HG03108 (cell line): Measurements from ENCODE around the gene LRRC75A.

Experiments
- ATAC-seq: cut with Tn5 transposase; IDR thresholded peaks from one replicate; pipeline ENCODE4 v1.9.1; 2021; ENCODE audit warnings: moderate library complexity; ENCODE audit not compliant: unreplicated experiment

LRRC75A gene

GRCh38 chr17:16435925-16436886, 55.8 kb downstream of the LRRC75A start:
- ATAC-seq: no peak

- ATAC-seq: no peak
Observed at GRCh38 chr17:16434662-16435061, 57.3 kb downstream of the LRRC75A start.

- no peak for ATAC-seq
Observed at GRCh38 chr17:16433514-16433913, 58.5 kb downstream of the LRRC75A start.

GRCh38 chr17:16432017-16432416, 60.0 kb downstream of the LRRC75A start:
- no peak for ATAC-seq

DNA sequence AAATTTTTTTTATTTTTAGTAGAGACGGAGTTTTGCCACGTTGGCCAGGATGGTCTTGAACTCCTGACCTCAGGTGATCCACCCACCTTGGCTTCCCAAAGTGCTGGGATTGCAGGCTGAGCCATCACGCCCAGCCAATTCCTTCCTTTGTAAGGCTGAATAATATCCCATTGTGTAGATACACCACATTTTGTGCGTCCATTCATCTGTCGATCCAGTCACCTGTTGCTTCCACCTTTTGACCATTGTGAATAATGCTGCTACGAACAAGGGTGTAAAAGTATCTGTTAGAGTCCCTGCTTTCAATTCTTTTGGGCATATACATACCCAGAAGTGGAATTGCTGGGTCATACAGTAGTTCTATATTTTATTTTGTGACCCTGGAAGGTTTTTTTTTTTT, 61.3 kb downstream of the LRRC75A start:
- no peak for ATAC-seq

- ATAC-seq: no peak
Observed at GRCh38 chr17:16429083-16429482, 62.9 kb downstream of the LRRC75A start.

DNA sequence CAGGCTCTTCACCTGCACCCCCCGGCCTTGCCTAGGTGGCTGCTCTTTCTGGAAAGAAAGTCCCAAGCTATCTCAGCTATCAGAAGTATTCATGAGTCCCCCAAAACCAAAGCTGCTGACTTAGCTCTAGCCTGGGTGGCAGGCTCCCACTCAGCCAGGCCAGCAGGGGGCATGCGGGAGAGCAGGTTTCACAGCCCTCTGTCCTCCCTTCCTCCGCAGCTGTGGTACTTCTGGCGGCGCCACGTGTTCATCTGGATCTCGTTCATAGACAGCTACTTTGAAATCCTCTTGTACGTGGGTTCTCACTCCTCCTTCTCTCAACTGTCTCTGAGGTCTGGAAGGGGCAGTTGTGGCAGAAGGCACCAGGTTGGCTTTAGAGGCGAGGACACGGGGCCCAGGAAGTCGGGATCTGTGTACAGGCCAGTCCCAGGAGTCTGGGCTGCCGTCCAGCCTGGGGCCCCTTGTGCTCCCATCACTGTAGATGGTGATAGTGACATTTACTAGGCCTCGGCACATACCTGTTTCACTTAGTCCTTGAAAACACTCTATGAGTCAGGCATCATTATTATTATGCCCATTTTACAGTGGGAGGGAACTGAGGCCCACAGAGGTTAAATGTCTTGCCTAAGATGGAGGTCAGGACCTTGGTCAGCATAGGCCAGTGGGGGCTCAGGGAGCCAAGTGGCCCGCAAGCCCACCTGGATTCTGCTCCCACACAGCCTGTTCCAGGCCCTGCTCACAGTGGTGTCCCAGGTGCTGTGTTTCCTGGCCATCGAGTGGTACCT, 63.7 kb downstream of the LRRC75A start:
- ATAC-seq: no peak

GRCh38 chr17:16427020-16427419, 65.0 kb downstream of the LRRC75A start:
- ATAC-seq: no peak

GRCh38 chr17:16425698-16426659, 66.0 kb downstream of the LRRC75A start:
- ATAC-seq: no peak

DNA sequence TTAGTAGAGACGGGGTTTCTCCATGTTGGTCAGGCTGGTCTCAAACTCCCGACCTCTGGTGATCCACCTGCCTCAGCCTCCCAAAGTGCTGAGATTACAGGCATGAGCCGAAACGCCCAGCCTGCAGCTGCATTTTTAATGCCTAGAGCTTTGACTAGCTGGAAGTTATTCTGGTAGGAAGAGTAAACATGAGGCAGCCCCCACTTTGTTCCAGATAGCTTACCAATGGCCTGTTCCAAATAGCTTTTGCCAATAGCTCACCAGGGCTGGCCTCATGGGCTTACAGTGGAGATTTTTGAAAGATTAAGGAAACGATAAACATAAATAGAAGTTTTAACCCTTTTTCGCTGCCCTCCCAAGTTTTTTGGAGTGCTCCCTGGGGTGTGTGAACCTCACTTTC, 66.8 kb downstream of the LRRC75A start:
- ATAC-seq: no peak

DNA sequence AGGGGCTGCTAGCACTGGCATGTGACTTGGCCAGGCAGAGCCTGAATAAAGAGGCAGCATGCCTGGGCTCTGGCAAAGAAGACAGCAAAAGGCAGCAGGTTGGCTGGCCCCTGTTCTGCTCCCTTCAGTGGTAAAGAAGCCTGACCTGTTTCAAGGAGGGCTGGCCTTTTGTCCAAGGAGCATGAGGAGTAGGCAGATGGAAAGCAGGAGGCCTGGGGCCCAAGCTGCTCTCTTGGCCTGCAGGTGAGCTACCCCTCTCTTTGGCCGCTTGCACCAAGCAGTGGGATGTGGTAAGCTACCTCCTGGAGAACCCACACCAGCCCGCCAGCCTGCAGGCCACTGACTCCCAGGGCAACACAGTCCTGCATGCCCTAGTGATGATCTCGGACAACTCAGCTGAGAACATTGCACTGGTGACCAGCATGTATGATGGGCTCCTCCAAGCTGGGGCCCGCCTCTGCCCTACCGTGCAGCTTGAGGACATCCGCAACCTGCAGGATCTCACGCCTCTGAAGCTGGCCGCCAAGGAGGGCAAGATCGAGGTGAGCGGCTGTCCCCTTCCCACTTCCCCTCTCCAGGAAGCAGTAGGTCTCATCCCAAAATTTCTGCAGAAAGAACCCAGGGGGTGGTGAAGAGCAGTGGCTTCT, 68.6 kb downstream of the LRRC75A start:
- no peak for ATAC-seq

DNA sequence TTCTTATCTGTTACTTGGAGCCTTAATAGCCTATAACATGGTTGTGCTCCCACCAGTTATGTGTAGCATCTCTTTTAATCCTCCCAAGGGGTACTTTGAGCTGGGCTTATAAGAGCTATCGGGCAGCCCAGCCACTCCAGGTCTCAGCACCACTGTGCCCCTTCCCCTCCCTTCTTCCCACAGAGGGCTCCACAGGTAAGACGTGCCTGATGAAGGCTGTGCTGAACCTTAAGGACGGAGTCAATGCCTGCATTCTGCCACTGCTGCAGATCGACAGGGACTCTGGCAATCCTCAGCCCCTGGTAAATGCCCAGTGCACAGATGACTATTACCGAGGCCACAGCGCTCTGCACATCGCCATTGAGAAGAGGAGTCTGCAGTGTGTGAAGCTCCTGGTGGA, 69.6 kb downstream of the LRRC75A start:
- ATAC-seq: no peak

DNA sequence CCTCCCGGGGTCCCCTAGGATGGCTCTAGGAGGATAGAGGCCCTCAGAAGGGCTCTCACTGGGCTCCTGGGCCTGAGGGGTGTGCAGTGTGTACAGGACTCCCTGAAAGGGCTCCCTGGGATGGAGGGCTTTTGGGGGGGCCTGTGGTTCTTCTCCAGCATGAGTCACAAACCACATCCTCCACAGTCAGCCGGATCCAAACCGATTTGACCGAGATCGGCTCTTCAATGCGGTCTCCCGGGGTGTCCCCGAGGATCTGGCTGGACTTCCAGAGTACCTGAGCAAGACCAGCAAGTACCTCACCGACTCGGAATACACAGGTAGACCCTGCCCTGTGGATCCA, 72.1 kb downstream of the LRRC75A start:
- no peak for ATAC-seq

DNA sequence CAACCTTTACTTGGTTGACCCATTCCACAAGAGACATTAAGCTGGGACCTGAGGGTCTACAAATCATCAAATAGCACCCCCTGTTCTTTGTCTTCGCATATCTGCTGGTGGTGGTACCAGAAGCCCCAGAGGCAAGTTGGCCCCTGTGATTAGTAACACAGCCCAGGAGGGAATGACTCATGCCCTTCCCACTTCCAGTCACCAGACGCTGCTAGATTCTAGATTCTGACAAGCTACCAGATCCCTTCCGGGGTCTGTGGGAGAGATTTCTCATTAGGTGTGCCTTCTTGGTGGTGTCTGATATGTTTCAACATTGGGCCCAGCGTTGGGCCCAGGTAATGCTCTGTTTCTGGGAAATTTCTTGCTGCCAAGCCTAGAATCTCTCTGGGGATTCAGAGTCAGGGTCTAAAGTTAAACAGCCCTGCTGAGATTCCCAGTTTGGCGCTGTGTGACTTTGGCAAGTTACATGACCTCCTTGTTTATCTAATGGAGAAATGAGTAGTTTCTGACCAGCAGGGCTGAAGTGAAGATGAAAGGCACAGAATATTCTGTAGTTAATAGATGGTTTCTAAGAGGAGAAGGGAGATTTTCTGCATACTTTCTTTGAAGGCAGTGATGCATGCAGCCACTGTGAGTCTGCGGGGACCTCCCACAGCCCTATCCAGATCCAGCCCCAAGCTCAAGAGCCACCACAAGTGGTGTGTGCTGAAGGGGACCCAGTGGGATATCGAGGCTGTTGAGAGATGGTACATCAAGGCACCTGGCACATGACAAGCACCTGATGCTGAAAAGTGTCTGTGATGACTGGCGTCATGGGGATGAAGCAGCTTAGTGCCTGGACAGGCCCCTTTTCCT, 72.7 kb downstream of the LRRC75A start:
- ATAC-seq: peak; percentile 35

- ATAC-seq: no peak
Observed at GRCh38 chr17:16418685-16419068, 73.3 kb downstream of the LRRC75A start.

GRCh38 chr17:16417896-16418684, 73.9 kb downstream of the LRRC75A start:
- no peak for ATAC-seq

- ATAC-seq: no peak
Observed at GRCh38 chr17:16417399-16417798, 74.6 kb downstream of the LRRC75A start.

DNA sequence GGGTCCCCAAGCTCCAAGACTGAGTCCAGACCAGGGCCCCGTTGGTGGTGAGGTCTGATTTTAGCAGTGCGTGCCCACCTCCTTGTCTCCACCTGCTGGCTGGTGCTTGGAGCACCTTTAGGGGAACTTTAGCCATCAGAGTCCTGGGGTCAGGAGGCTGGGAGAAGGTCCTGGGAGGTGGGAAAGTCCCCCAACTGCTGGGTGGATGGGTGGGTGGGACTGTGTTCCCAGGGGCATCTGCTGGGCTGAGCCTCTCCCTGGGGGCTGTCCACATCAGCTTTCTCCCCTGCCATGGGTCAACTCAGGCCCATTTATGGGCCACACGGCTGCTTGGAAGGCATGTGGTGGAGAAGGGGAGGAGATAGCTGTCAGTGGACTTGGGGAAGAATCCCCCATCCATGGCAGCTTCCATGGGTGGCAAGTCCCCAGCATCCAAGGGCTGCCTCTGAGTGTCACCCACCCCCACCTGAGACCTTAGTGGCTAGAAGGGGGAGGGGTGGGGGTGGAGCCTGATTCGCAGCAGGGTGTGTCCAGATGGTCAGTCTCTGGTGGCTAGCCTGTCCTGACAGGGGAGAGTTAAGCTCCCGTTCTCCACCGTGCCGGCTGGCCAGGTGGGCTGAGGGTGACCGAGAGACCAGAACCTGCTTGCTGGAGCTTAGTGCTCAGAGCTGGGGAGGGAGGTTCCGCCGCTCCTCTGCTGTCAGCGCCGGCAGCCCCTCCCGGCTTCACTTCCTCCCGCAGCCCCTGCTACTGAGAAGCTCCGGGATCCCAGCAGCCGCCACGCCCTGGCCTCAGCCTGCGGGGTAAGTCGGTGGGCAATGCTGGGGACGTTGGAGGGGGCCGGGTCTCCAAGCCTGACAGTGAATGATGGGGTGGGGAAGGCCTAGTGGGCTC, 76.7 kb downstream of the LRRC75A start, which contains the start of gene TRPV2:
TSS of gene TRPV2 (plus strand) at position 541 of the 894 bp plus-strand sequence. CDS start 2,098 bp downstream, outside the sequence.
- no peak for ATAC-seq
